Measurements from ENCODE around the gene GNMT. TPM values are rescaled to one million over a fixed set of nuclear protein-coding genes. Genes with fewer than 3 reads are reported as not detected.

Gene GNMT
- total and polyA plus RNA-seq, 9 of the 15 experiments (the other 6 are each of a cell fraction or from before 2014, with no cell fraction given): 0.11 to 0.29 (median 0.15) TPM; not detected in 6

- TF ChIP-seq SP2 (IDR thresholded peaks at IDR 0.05; ENCODE audit: extremely low read depth, low read depth, low read length, poor library complexity, severe bottlenecking): no peak
- TF ChIP-seq ZNF511 (CRISPR knock-in tag; IDR thresholded peaks at IDR 0.05): 0 out of 2 replicates have a peak, but pooled peaks have one; percentile 46
- TF ChIP-seq MYBL2 (IDR thresholded peaks at IDR 0.05; ENCODE audit: low read depth): no peak
- no peak for TF ChIP-seq MYBL2 (CRISPR knock-in tag; IDR thresholded peaks at IDR 0.05; ENCODE audit: borderline replicate concordance)
- 0 out of 2 replicates have a peak, but pooled peaks have one; percentile 19 for TF ChIP-seq ZNF76 (CRISPR knock-in tag; IDR thresholded peaks at IDR 0.05; ENCODE audit: borderline replicate concordance)
- no peak for TF ChIP-seq KAT7 (CRISPR knock-in tag; IDR thresholded peaks at IDR 0.05; ENCODE audit: borderline replicate concordance)
- TF ChIP-seq PML (IDR thresholded peaks at IDR 0.05; ENCODE audit: low read length): peak; percentile 12; the same call in 1 of the 2 replicates
- TF ChIP-seq FOXP1 (CRISPR knock-in tag; IDR thresholded peaks at IDR 0.05): 0 out of 2 replicates have a peak, but pooled peaks have one; percentile 18
- no peak for TF ChIP-seq SIN3B (IDR thresholded peaks at IDR 0.05; ENCODE audit: low read depth)
- TF ChIP-seq GABPB1 (CRISPR knock-in tag; IDR thresholded peaks at IDR 0.05): peak; percentile 44; the same call in 1 of the 2 replicates
- 0 out of 2 replicates have a peak, but pooled peaks have one; percentile 28 for TF ChIP-seq ZNF263 (CRISPR knock-in tag; IDR thresholded peaks at IDR 0.05; ENCODE audit: borderline replicate concordance)
- TF ChIP-seq MAX (CRISPR knock-in tag; IDR thresholded peaks at IDR 0.05): no peak; the same call in 1 of the 2 replicates
- TF ChIP-seq SETDB1 (IDR thresholded peaks at IDR 0.05; ENCODE audit: low read length): no peak
- TF ChIP-seq DEAF1 (CRISPR knock-in tag; IDR thresholded peaks at IDR 0.05): 0 out of 2 replicates have a peak, but pooled peaks have one; percentile 3
- 0 out of 2 replicates have a peak, but pooled peaks have one; percentile 1 for TF ChIP-seq HDAC2 (IDR thresholded peaks at IDR 0.05)
- TF ChIP-seq L3MBTL2 (IDR thresholded peaks at IDR 0.05): peak; percentile 6; the same call in 1 of the 2 replicates
- TF ChIP-seq JUN (IDR thresholded peaks at IDR 0.05; ENCODE audit: borderline replicate concordance, low read depth, low read length): no peak
- peak; percentile 42; the same call in 1 of the 2 replicates for TF ChIP-seq JUN (CRISPR knock-in tag; IDR thresholded peaks at IDR 0.05; ENCODE audit: borderline replicate concordance)
- no peak for TF ChIP-seq RAD21 (CRISPR knock-in tag; conservative IDR thresholded peaks at IDR 0.05 in 1 of 2, IDR thresholded peaks at IDR 0.05 in 1 of 2)
- TF ChIP-seq RAD51 (IDR thresholded peaks at IDR 0.05; ENCODE audit: borderline replicate concordance, low read depth): 0 out of 2 replicates have a peak, but pooled peaks have one; percentile 0
- TF ChIP-seq NFRKB (IDR thresholded peaks at IDR 0.05; ENCODE audit: low read depth): 0 out of 2 replicates have a peak, but pooled peaks have one; percentile 5
- no peak for TF ChIP-seq CBFA2T2 (conservative IDR thresholded peaks at IDR 0.05)
- peak; percentile 69; the same call in 1 of the 2 replicates for TF ChIP-seq PREB (CRISPR knock-in tag; IDR thresholded peaks at IDR 0.05)
- no peak for TF ChIP-seq POLR2G (IDR thresholded peaks at IDR 0.05; ENCODE audit: low read depth, low read length)
Measured at GRCh38 chr6:42979523-42980177, 19.1 kb downstream of the GNMT start (continued).

Data from K562 (cell line).